Caco-2 (cell line): ENCODE measurements around the gene AOC1. TPM values are rescaled to one million over a fixed set of nuclear protein-coding genes. Genes with fewer than 3 reads are reported as not detected.

Source experiments
- BruUV-seq: library from RNA; stranded (reverse); fragments of 400-500 nt; replicated peaks from 2 replicates; lab custom pipeline; 2021; lab: Mats Ljungman, UMichigan
- CTCF ChIA-PET: fragments of 300-600 bp; sonication (Branson Sonifier 250); formaldehyde crosslinking; loops from one replicate; lab custom pipeline; 2022; ENCODE audit warnings: antibody characterized with exemption; lab: Charles Lee
- POLR2A ChIA-PET: fragments of 300-600 bp; sonication (Branson Sonifier 250); formaldehyde crosslinking; loops from one replicate; lab custom pipeline; 2022; ENCODE audit warnings: antibody characterized with exemption; lab: Charles Lee
- DNase-seq, 2 experiments: peaks; one replicate each; pipeline versions ENCODE4 v3.0.0 to v3.0.0-alpha.2; 2020 to 2022
- H3K27me3 ChIP-seq: replicated peaks from 2 replicates; pipeline ENCODE4 v1.6.0; 2011; ENCODE audit warnings: low read length; ENCODE audit not compliant: control insufficient read depth, insufficient read depth
- H3K36me3 ChIP-seq: 2 replicates; pipeline ENCODE4 v1.5.1; 2011; ENCODE audit warnings: low read length; ENCODE audit not compliant: control insufficient read depth, insufficient read depth
- H3K4me1 ChIP-seq: fragments of 250-450 bp; sonication (Bioruptor Pico); 2 replicates; pipeline ENCODE4 v1.5.1; 2020; ENCODE audit warnings: mild to moderate bottlenecking
- H3K4me3 ChIP-seq: 2 replicates; pipeline ENCODE4 v1.5.1; 2011; ENCODE audit warnings: low read depth, mild to moderate bottlenecking, control low read depth, low read length
- H3K9me3 ChIP-seq: fragments of 250-450 bp; sonication (Bioruptor Pico); 2 replicates; pipeline ENCODE4 v1.5.1; 2020; ENCODE audit warnings: mild to moderate bottlenecking, moderate library complexity
- H3K27ac Mint-ChIP-seq: one replicate; pipeline ENCODE4 v1.8.0; 2022; ENCODE audit warnings: mixed read lengths; ENCODE audit not compliant: unreplicated experiment
- H3K27me3 Mint-ChIP-seq: one replicate; pipeline ENCODE4 v1.8.0; 2022; ENCODE audit warnings: mixed read lengths; ENCODE audit not compliant: insufficient read depth, unreplicated experiment
- H3K36me3 Mint-ChIP-seq: one replicate; pipeline ENCODE4 v1.8.0; 2022; ENCODE audit warnings: mild to moderate bottlenecking, mixed read lengths; ENCODE audit not compliant: insufficient read depth, unreplicated experiment
- H3K4me1 Mint-ChIP-seq: one replicate; pipeline ENCODE4 v1.8.0; 2022; ENCODE audit warnings: low read depth, mixed read lengths; ENCODE audit not compliant: unreplicated experiment
- H3K4me3 Mint-ChIP-seq: one replicate; pipeline ENCODE4 v1.8.0; 2022; ENCODE audit warnings: mild to moderate bottlenecking, moderate library complexity, mixed read lengths; ENCODE audit not compliant: unreplicated experiment
- H3K9me3 Mint-ChIP-seq: one replicate; pipeline ENCODE4 v1.8.0; 2022; ENCODE audit warnings: mixed read lengths; ENCODE audit not compliant: unreplicated experiment
- intact Hi-C: fragments of 100-400 bp; cut with micrococcal nuclease; formaldehyde crosslinking; loops from one replicate; pipeline ENCODE4 v1.10.0; 2022; ENCODE audit not compliant: unreplicated experiment
- total RNA-seq: library from RNA; stranded (reverse); gene quantifications from 2 replicates; pipeline ENCODE4 v1.2.3, GENCODE V29; 2022
- TF ChIP-seq, protein P1 (sequence below), 2 experiments: fragments of 200-600 bp in 1 of 2; IDR thresholded peaks; 1 replicate in 1 of 2; 2 replicates in 1 of 2; pipeline versions ENCODE4 v1.5.1 to v1.8.0; 2011 to 2022; ENCODE audit warnings: antibody characterized with exemption in 1 of 2, control low read depth in 1 of 2, inconsistent platforms in 1 of 2, low read depth in 1 of 2, low read length in 1 of 2, mild to moderate bottlenecking in 1 of 2, moderate library complexity in 1 of 2; ENCODE audit not compliant: insufficient read depth in 1 of 2, severe bottlenecking in 1 of 2, unreplicated experiment in 1 of 2

AOC1 gene
- total RNA-seq, 1 experiment from 2014 or later, result 3.5 TPM

DNA sequence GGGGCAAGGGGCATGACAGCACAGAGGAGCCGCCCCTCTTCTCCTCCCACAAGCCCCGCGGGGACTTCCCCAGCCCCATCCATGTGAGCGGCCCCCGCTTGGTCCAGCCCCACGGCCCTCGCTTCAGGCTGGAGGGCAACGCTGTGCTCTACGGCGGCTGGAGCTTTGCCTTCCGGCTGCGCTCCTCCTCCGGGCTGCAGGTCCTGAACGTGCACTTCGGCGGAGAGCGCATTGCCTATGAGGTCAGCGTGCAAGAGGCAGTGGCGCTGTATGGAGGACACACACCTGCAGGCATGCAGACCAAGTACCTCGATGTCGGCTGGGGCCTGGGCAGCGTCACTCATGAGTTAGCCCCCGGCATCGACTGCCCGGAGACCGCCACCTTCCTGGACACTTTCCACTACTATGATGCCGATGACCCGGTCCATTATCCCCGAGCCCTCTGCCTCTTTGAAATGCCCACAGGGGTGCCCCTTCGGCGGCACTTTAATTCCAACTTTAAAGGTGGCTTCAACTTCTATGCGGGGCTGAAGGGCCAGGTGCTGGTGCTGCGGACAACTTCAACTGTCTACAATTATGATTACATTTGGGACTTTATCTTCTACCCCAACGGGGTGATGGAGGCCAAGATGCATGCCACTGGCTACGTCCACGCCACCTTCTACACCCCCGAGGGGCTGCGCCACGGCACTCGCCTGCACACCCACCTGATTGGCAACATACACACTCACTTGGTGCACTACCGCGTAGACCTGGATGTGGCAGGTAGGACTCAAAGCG is 5.1 kb downstream of the AOC1 start:
- H3K27ac Mint-ChIP-seq, result no peak overlapping the region
- TF ChIP-seq, protein P1, sequence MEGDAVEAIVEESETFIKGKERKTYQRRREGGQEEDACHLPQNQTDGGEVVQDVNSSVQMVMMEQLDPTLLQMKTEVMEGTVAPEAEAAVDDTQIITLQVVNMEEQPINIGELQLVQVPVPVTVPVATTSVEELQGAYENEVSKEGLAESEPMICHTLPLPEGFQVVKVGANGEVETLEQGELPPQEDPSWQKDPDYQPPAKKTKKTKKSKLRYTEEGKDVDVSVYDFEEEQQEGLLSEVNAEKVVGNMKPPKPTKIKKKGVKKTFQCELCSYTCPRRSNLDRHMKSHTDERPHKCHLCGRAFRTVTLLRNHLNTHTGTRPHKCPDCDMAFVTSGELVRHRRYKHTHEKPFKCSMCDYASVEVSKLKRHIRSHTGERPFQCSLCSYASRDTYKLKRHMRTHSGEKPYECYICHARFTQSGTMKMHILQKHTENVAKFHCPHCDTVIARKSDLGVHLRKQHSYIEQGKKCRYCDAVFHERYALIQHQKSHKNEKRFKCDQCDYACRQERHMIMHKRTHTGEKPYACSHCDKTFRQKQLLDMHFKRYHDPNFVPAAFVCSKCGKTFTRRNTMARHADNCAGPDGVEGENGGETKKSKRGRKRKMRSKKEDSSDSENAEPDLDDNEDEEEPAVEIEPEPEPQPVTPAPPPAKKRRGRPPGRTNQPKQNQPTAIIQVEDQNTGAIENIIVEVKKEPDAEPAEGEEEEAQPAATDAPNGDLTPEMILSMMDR (IDR thresholded peaks at IDR 0.05; ENCODE audit: insufficient read depth in 1 of 2, low read depth in 1 of 2, low read length in 1 of 2, severe bottlenecking in 1 of 2, unreplicated experiment in 1 of 2), result no peak
- DNase-seq, result no peak
- Histone ChIP-seq H3K27me3 (no peaks in the 10 kb centered on the region; the same call in 1 of the 2 replicates), H3K4me3 (no peak overlapping the region), H3K4me1 (peaks cover 5% of the 10 kb centered on the region), H3K36me3 (no peaks in the 10 kb centered on the region), H3K9me3 (no peaks in the 10 kb centered on the region)
- intact Hi-C loops, result no loop called here
- ChIA-PET POLR2A (no interaction called here), CTCF (interaction anchor here (1.9 kb wide), 1 partner anchor 70 kb away, joined by 7 read pairs; no protein-coding TSS in a partner anchor)
- H3K36me3 Mint-ChIP-seq, result no peaks in the 10 kb centered on the region
- peaks cover under 1% of the 10 kb centered on the region for H3K27me3 Mint-ChIP-seq
- BruUV-seq, result no TSS peak
- H3K4me3 Mint-ChIP-seq, result no peak overlapping the region
- H3K4me1 Mint-ChIP-seq, result peaks cover 8% of the 10 kb centered on the region
- peaks cover 8% of the 10 kb centered on the region for H3K9me3 Mint-ChIP-seq

DNA sequence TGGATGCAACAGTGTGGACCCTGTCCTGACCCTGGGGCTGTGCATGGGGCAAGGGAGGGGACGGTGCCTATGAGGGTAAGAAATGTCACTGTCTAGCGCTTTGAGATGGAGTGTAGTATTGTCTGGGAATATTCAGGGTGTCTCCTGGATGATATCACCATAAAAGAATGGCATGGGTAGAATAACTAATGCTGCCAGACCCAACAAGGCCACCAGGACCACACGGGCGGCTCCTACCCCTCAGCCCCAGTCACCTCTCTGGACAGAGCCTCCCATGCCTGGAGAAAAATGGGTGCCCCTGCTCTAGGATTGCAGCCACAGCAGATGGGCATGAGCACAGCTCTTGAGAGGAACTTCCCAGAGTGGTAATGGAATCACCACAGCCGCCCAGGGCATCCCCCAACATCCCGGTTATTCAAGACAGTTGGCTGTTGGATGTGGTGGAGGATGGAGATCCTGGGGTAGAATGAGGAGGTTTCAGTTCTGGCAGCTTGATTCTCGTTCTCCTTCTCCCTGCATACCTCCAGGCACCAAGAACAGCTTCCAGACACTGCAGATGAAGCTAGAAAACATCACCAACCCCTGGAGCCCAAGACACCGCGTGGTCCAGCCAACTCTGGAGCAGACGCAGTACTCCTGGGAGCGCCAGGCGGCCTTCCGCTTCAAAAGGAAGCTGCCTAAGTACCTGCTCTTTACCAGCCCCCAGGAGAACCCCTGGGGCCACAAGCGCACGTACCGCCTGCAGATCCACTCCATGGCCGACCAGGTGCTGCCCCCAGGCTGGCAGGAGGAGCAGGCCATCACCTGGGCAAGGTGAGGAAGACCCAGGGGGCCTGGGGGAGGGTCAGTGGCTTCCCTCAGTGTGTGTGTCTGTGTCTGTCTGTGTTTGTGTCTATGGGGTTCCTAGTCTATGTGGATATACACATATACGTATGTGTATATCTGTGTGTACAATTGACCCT is 6.2 kb downstream of the AOC1 start:
- no peak for DNase-seq
- Histone ChIP-seq H3K9me3 (no peaks in the 10 kb centered on the region), H3K4me1 (no peaks in the 10 kb centered on the region), H3K36me3 (no peaks in the 10 kb centered on the region), H3K27me3 (no peaks in the 10 kb centered on the region; the same call in 1 of the 2 replicates), H3K4me3 (no peak overlapping the region)
- Mint-ChIP-seq H3K36me3 (no peaks in the 10 kb centered on the region), H3K27ac (no peak overlapping the region), H3K9me3 (peaks cover 12% of the 10 kb centered on the region), H3K27me3 (no peaks in the 10 kb centered on the region), H3K4me3 (no peak overlapping the region), H3K4me1 (peaks cover 6% of the 10 kb centered on the region)
- TF ChIP-seq, protein P1 (IDR thresholded peaks at IDR 0.05; ENCODE audit: insufficient read depth in 1 of 2, low read depth in 1 of 2, low read length in 1 of 2, severe bottlenecking in 1 of 2, unreplicated experiment in 1 of 2), result no peak
- intact Hi-C loops, result no loop called here
- ChIA-PET CTCF (interaction anchor here (0.6 to 1.9 kb wide), 3 partner anchors 18 to 113 kb away, joined by 4 to 7 read pairs (median 5); no protein-coding TSS in a partner anchor), POLR2A (interaction anchor here (0.7 kb wide), 1 partner anchor 1163 kb away, joined by 3 read pairs; no protein-coding TSS in a partner anchor)
- no TSS peak for BruUV-seq
